Sigmoid colon (tissue), 7 donors: ENCODE results near the gene UTF1. TPM values are rescaled to one million over a fixed set of nuclear protein-coding genes. Genes with fewer than 3 reads are reported as not detected.

Source experiments
- DNase-seq: peaks from one replicate; pipeline ENCODE4 v3.0.0-alpha.2; 2019
- H3K27ac ChIP-seq, 4 donors: fragments of 200-600 bp; sonication (generic); one replicate each; pipeline ENCODE4 v1.5.1; 2016 to 2019; ENCODE audit warnings: mild to moderate bottlenecking in 1 of 4
- H3K27me3 ChIP-seq, 3 donors: fragments of 200-600 bp; sonication (generic); one replicate each; pipeline ENCODE4 v1.5.1; 2019; ENCODE audit warnings: mild to moderate bottlenecking in 1 of 3
- H3K36me3 ChIP-seq, 4 donors: fragments of 200-600 bp; sonication (generic); one replicate each; pipeline ENCODE4 v1.5.1; 2016 to 2019
- H3K4me1 ChIP-seq, 4 donors: fragments of 200-600 bp; sonication (generic); one replicate each; pipeline ENCODE4 v1.5.1; 2017 to 2019
- H3K4me3 ChIP-seq, 4 donors: fragments of 200-600 bp; sonication (generic); one replicate each; pipeline ENCODE4 v1.5.1; 2017 to 2019; ENCODE audit warnings: mild to moderate bottlenecking in 2 of 4, moderate library complexity in 1 of 4
- H3K9me3 ChIP-seq, 4 donors: fragments of 200-600 bp in 3 of 4; sonication (generic) in 3 of 4; one replicate each; pipeline versions ENCODE4 v1.5.1 to v1.6.1; 2013 to 2019
- EP300 ChIP-seq, 4 donors: sonication (generic); formaldehyde crosslinking; IDR thresholded peaks; one replicate each; pipeline ENCODE4 v1.6.1; 2017; ENCODE audit warnings: antibody characterized with exemption in 4 of 4
- POLR2A ChIP-seq, 2 donors: fragments of 450-650 bp; IDR thresholded peaks; one replicate each; pipeline ENCODE4 v1.6.1; 2016; ENCODE audit warnings: antibody characterized with exemption in 2 of 2, mild to moderate bottlenecking in 2 of 2, moderate library complexity in 2 of 2
- POLR2AphosphoS5 ChIP-seq, 4 donors: sonication (generic); formaldehyde crosslinking; IDR thresholded peaks; one replicate each; pipeline ENCODE4 v1.6.1; 2017; ENCODE audit warnings: antibody characterized with exemption in 4 of 4
- WGBS, 2 donors: extraction: QIAGEN DNeasy Blood & Tissue Kit; methylation state at CpG; one replicate each; pipeline ENCODE4 v1.1.7; 2013; 5-methylcytosine and 5-hydroxymethylcytosine counted together
- intact Hi-C: fragments of 100-400 bp; cut with DNase I; formaldehyde crosslinking; loops from one replicate; pipeline ENCODE4 v1.15.1; 2023
- polyA plus RNA-seq, 3 donors: library from polyadenylated mRNA; stranded (reverse); fragments of 200-250 nt; gene quantifications; one replicate each; pipeline ENCODE4 v1.2.3, GENCODE V29; 2013
- total RNA-seq, 4 donors: library from RNA; depleted of rRNA; stranded (reverse); fragments of >200 nt; gene quantifications; one replicate each; pipeline ENCODE4 v1.1.0, GENCODE V29; 2016
- TF ChIP-seq, protein P1 (sequence below), 4 experiments: fragments of 450-650 bp in 3 of 4; fragments of 200-600 bp in 1 of 4; IDR thresholded peaks; one replicate each; pipeline ENCODE4 v1.5.1; 2016 to 2019; ENCODE audit warnings: antibody characterized with exemption in 4 of 4, mild to moderate bottlenecking in 3 of 4, moderate library complexity in 2 of 4
- donor health status: healthy with polysubstance abuse.
- donor health status: Bipolar disorder and iron deficiency.
- donor health status: healthy.

UTF1 gene
- total and polyA plus RNA-seq, 7 donors, result not detected

DNA sequence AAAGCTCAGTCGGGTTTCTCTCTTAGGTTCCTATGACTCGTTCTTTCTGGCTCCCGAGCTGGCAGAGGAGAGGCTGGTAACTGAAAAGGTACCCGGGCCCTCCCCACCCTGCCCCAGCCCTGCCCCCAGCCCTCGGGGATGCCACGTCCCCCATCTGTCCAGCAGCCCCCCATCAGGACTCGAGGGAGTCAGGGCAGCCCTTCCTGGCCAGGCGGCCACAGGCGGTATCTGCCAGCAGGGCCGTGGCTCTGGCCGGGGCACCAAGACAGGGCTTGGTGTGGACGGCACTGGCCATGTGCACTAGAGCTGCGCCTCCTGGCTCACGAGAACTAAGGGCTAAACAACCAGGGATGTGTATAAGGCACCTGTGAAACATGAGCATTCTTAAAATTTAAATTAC, 40.3 kb upstream of the UTF1 start:
- TF ChIP-seq POLR2A (IDR thresholded peaks at IDR 0.05) (no peak), EP300 (IDR thresholded peaks at IDR 0.05) (no peak), POLR2AphosphoS5 (IDR thresholded peaks at IDR 0.05) (no peak)
- TF ChIP-seq, protein P1, sequence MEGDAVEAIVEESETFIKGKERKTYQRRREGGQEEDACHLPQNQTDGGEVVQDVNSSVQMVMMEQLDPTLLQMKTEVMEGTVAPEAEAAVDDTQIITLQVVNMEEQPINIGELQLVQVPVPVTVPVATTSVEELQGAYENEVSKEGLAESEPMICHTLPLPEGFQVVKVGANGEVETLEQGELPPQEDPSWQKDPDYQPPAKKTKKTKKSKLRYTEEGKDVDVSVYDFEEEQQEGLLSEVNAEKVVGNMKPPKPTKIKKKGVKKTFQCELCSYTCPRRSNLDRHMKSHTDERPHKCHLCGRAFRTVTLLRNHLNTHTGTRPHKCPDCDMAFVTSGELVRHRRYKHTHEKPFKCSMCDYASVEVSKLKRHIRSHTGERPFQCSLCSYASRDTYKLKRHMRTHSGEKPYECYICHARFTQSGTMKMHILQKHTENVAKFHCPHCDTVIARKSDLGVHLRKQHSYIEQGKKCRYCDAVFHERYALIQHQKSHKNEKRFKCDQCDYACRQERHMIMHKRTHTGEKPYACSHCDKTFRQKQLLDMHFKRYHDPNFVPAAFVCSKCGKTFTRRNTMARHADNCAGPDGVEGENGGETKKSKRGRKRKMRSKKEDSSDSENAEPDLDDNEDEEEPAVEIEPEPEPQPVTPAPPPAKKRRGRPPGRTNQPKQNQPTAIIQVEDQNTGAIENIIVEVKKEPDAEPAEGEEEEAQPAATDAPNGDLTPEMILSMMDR (IDR thresholded peaks at IDR 0.05), result no peak
- intact Hi-C loops, result no loop called here
- peaks cover 0 to 2% (median 0%) of the 10 kb centered on the region in 4 donors for H3K9me3 ChIP-seq
- no peak overlapping the region for H3K27ac ChIP-seq
- no peak overlapping the region for H3K4me3 ChIP-seq
- whole genome bisulfite sequencing, 2 donors, result 82 to 89% methylated on average over 14 of the region's 14 CpGs
- H3K27me3 ChIP-seq, result peaks cover 0 to 29% (median 0%) of the 10 kb centered on the region in 3 donors
- H3K4me1 ChIP-seq, result no peaks in the 10 kb centered on the region
- DNase-seq, result no peak
- no peaks in the 10 kb centered on the region for H3K36me3 ChIP-seq

DNA sequence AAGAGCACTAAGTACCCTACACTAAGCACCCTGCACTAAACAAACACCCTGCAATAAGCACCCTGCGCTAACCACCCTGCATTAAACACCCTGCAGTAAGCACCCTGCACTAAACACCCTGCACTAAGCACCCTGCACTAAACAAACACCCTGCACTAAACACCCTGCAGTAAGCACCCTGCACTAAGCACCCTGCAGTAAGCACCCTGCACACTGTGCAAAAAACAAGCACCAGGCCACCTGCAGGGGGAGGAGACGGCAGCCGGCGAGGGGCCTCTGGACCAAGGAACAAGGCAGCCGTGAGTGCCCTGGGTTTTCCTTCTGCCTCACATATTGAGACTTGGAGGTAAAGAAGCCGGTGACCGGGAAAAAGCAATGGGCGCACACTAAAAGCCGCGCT, 39.8 kb upstream of the UTF1 start:
- H3K36me3 ChIP-seq, result no peaks in the 10 kb centered on the region
- H3K27me3 ChIP-seq, result peaks cover 0 to 29% (median 0%) of the 10 kb centered on the region in 3 donors
- WGBS, 2 donors, result 95 to 96% methylated on average over 10 of the region's 10 CpGs
- no peak overlapping the region for H3K4me3 ChIP-seq
- DNase-seq, result no peak
- intact Hi-C loops, result no loop called here
- no peaks in the 10 kb centered on the region for H3K4me1 ChIP-seq
- H3K27ac ChIP-seq, result no peak overlapping the region
- H3K9me3 ChIP-seq, result peaks cover 0 to 2% (median 0%) of the 10 kb centered on the region in 4 donors
- TF ChIP-seq, protein P1 (IDR thresholded peaks at IDR 0.05), result no peak
- no peak for TF ChIP-seq POLR2A (IDR thresholded peaks at IDR 0.05)
- no peak for TF ChIP-seq EP300 (IDR thresholded peaks at IDR 0.05)
- TF ChIP-seq POLR2AphosphoS5 (IDR thresholded peaks at IDR 0.05), result no peak

DNA sequence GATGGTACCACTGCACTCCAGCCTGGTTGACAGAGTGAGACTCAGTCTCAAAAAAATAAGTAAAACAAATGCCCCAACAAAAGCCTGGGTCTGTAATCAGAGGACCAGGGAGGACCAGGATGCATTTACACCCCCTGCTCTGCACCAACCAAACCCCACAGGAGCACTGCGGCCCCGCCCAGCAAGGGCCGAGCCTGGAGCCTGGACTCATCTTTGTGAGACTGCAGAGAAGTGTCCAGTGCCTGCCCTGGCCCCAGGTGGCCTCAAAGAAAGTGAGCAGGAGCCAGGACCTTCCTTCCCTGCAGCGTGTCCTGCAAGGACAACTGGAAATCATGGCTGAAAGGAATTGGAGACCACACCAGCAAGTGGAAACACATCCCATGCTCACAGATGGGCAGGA, 38.4 kb upstream of the UTF1 start:
- Histone ChIP-seq H3K4me3 (no peak overlapping the region), H3K27ac (no peak overlapping the region), H3K36me3 (no peaks in the 10 kb centered on the region), H3K27me3 (peaks cover 0 to 22% (median 0%) of the 10 kb centered on the region in 3 donors), H3K4me1 (no peaks in the 10 kb centered on the region), H3K9me3 (peaks cover 0 to 2% (median 0%) of the 10 kb centered on the region in 4 donors)
- intact Hi-C loops, result no loop called here
- no peak for DNase-seq
- TF ChIP-seq EP300 (IDR thresholded peaks at IDR 0.05) (no peak), POLR2AphosphoS5 (IDR thresholded peaks at IDR 0.05) (no peak)
- TF ChIP-seq, protein P1 (IDR thresholded peaks at IDR 0.05), result no peak
- WGBS, 2 donors, result 87 to 92% methylated on average over 4 of the region's 4 CpGs

DNA sequence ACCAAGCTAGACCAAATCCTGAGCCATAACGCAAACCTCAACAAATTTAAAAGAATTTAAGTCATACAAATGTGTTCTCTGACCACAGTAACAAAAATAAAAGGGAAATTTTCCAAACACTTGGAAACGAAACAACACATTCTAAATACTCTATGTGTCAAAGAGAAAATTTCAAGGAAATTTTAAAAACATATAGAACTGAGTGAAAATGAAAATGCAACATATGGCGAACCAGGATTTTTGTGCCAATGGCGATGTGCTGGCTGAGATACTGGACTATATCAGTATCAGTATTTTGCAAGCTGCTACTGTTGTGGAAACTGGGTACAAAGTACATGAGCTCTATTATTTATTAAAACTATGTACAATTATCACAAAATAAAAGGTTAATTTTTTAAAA, 35.9 kb upstream of the UTF1 start:
- WGBS, 2 donors, result 78 to 89% methylated on average over 4 of the region's 4 CpGs
- TF ChIP-seq, protein P1 (IDR thresholded peaks at IDR 0.05), result no peak
- no peak for TF ChIP-seq EP300 (IDR thresholded peaks at IDR 0.05)
- no peak for TF ChIP-seq POLR2A (IDR thresholded peaks at IDR 0.05)
- TF ChIP-seq POLR2AphosphoS5 (IDR thresholded peaks at IDR 0.05), result no peak
- DNase-seq, result no peak
- Histone ChIP-seq H3K4me3 (no peak overlapping the region), H3K4me1 (no peaks in the 10 kb centered on the region), H3K36me3 (no peaks in the 10 kb centered on the region), H3K9me3 (peaks cover 0 to 2% (median 0%) of the 10 kb centered on the region in 4 donors), H3K27me3 (peaks cover 0 to 3% (median 0%) of the 10 kb centered on the region in 3 donors), H3K27ac (no peak overlapping the region)
- intact Hi-C loops, result no loop called here

DNA sequence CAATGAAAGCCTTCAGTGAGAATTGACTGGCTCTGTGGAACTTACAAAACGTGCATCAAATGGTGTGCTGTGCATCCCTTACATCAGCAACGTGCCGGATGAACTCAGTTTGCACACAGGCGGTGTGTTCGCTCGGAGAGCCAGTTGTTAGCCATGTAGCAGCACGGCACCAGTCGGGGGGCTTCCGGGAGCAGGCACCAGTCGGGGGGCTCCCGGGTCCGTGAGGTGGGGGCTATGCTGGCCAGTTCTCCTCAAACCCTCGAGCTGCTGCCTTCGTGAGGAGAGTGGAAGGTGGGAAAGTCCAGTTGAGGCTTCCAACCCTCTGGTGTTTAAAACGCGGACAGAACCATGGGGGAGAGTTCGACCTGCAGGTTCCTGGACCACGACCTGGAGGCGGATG, 34.9 kb upstream of the UTF1 start:
- Histone ChIP-seq H3K36me3 (no peaks in the 10 kb centered on the region), H3K27me3 (no peaks in the 10 kb centered on the region), H3K27ac (no peak overlapping the region), H3K9me3 (peaks cover 0 to 2% (median 0%) of the 10 kb centered on the region in 4 donors), H3K4me1 (no peaks in the 10 kb centered on the region), H3K4me3 (no peak overlapping the region)
- 83 to 88% methylated on average over 19 of the region's 19 CpGs for WGBS, 2 donors
- intact Hi-C loops, result no loop called here
- DNase-seq, result no peak
- TF ChIP-seq, protein P1 (IDR thresholded peaks at IDR 0.05), result no peak
- TF ChIP-seq EP300 (IDR thresholded peaks at IDR 0.05) (no peak), POLR2A (IDR thresholded peaks at IDR 0.05) (no peak), POLR2AphosphoS5 (IDR thresholded peaks at IDR 0.05) (no peak)
